ENCODE results near the gene TRIM24.

TRIM24 gene

GRCh38 chr7:138618933-138619332 is 158.9 kb downstream of the TRIM24 start:
- TF ChIP-seq CTCF (IDR thresholded peaks at IDR 0.05; ENCODE audit: low read depth, low read length): no peak
- DNase-seq (ENCODE audit: extremely low read depth, low read depth): no peak

- no peak for DNase-seq (ENCODE audit: extremely low read depth, low read depth)
- no peak for TF ChIP-seq CTCF (IDR thresholded peaks at IDR 0.05; ENCODE audit: low read depth, low read length)
Observed at GRCh38 chr7:138622841-138623240, 162.8 kb downstream of the TRIM24 start.

GRCh38 chr7:138625084-138625848 is 165.2 kb downstream of the TRIM24 start:
- DNase-seq (ENCODE audit: extremely low read depth, low read depth): no peak
- TF ChIP-seq CTCF (IDR thresholded peaks at IDR 0.05; ENCODE audit: low read depth, low read length): no peak

GRCh38 chr7:138625849-138626230 is 165.8 kb downstream of the TRIM24 start:
- no peak for DNase-seq (ENCODE audit: extremely low read depth, low read depth)

GRCh38 chr7:138626846-138627245 is 166.8 kb downstream of the TRIM24 start:
- no peak for DNase-seq (ENCODE audit: extremely low read depth, low read depth)
- TF ChIP-seq CTCF (IDR thresholded peaks at IDR 0.05; ENCODE audit: low read depth, low read length): no peak

More at GRCh38 chr7:138625849-138626230, 165.8 kb downstream of the TRIM24 start:
- no peak for TF ChIP-seq CTCF (IDR thresholded peaks at IDR 0.05; ENCODE audit: low read depth, low read length)

- DNase-seq (ENCODE audit: extremely low read depth, low read depth): no peak
- no peak for TF ChIP-seq CTCF (IDR thresholded peaks at IDR 0.05; ENCODE audit: low read depth, low read length)
Observed at GRCh38 chr7:138627361-138627760, 167.3 kb downstream of the TRIM24 start.

- TF ChIP-seq CTCF (IDR thresholded peaks at IDR 0.05; ENCODE audit: low read depth, low read length): no peak
- DNase-seq (ENCODE audit: extremely low read depth, low read depth): no peak
Observed at GRCh38 chr7:138630059-138630610, 170.1 kb downstream of the TRIM24 start.
